ENCODE results near the gene LHFPL5. TPM values are rescaled to one million over a fixed set of nuclear protein-coding genes. Genes with fewer than 3 reads are reported as not detected.

The LHFPL5 gene
- total and polyA plus RNA-seq, 2 experiments from 2014 or later = not detected

DNA sequence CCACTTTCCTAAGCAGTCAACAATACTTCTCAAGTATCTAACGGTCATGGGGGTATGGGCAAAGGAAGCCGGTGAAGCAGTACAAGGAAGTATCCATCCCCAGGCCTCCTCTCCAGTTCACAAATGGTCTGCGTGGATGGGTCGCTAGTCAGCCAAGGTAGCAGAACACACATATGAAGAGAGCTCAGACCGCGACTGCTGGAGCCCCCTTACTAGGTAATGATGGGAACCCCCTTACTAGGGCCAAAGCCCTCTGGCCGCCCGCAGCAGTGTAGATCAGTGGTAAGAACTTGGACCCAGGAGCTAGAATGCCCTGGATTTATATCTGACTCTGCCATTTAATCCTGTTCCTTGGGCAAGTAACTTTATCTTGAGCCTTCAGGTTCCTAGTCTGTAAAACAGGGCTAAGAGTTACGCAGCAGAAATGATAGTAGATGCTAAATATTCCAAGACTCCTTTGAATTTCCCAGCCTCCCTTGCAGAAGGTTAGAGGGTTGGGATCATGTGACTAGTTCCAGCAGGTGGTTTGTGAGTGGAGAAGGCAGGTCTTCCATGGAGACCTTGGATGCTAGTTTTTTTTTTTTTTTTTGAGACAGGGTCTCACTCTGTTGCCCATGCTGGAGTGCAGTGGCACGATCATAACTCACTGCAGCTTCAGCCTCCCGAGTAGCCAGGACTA lies 30.9 kb upstream of the LHFPL5 start (continued):
- TF ChIP-seq, protein P1, sequence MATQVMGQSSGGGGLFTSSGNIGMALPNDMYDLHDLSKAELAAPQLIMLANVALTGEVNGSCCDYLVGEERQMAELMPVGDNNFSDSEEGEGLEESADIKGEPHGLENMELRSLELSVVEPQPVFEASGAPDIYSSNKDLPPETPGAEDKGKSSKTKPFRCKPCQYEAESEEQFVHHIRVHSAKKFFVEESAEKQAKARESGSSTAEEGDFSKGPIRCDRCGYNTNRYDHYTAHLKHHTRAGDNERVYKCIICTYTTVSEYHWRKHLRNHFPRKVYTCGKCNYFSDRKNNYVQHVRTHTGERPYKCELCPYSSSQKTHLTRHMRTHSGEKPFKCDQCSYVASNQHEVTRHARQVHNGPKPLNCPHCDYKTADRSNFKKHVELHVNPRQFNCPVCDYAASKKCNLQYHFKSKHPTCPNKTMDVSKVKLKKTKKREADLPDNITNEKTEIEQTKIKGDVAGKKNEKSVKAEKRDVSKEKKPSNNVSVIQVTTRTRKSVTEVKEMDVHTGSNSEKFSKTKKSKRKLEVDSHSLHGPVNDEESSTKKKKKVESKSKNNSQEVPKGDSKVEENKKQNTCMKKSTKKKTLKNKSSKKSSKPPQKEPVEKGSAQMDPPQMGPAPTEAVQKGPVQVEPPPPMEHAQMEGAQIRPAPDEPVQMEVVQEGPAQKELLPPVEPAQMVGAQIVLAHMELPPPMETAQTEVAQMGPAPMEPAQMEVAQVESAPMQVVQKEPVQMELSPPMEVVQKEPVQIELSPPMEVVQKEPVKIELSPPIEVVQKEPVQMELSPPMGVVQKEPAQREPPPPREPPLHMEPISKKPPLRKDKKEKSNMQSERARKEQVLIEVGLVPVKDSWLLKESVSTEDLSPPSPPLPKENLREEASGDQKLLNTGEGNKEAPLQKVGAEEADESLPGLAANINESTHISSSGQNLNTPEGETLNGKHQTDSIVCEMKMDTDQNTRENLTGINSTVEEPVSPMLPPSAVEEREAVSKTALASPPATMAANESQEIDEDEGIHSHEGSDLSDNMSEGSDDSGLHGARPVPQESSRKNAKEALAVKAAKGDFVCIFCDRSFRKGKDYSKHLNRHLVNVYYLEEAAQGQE (IDR thresholded peaks at IDR 0.05; ENCODE audit: unreplicated experiment) = no peak

DNA sequence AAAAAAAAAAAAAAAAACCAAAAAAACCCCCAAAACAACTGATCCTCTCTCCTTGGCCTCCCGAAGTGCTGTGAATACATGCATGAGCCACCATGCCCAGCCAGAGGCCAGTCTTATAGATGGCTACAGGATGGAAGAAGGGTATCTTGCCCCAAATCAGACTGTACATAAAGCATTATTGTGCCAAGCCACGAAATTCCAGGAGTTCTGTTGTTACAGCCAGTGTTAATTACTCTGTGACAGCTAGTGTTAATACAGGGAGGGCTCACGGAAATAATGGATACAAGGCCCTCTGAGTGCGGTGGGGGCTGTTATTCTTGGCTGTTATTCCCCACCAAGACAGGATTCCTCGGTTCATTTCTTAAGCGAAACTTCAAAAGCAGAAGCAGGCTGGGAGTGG lies 30.1 kb upstream of the LHFPL5 start:
- TF ChIP-seq EZH2 (IDR thresholded peaks at IDR 0.05; ENCODE audit: low read depth, unreplicated experiment) (no peak), NANOG (IDR thresholded peaks at IDR 0.05; ENCODE audit: borderline replicate concordance) (no peak), POLR2AphosphoS5 (IDR thresholded peaks at IDR 0.05; ENCODE audit: low read depth) (no peak)
- TF ChIP-seq, protein P1 (IDR thresholded peaks at IDR 0.05; ENCODE audit: unreplicated experiment) = no peak
- TF ChIP-seq, protein P2, sequence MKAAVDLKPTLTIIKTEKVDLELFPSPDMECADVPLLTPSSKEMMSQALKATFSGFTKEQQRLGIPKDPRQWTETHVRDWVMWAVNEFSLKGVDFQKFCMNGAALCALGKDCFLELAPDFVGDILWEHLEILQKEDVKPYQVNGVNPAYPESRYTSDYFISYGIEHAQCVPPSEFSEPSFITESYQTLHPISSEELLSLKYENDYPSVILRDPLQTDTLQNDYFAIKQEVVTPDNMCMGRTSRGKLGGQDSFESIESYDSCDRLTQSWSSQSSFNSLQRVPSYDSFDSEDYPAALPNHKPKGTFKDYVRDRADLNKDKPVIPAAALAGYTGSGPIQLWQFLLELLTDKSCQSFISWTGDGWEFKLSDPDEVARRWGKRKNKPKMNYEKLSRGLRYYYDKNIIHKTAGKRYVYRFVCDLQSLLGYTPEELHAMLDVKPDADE (IDR thresholded peaks at IDR 0.05) = no peak
- TF ChIP-seq, protein P3, sequence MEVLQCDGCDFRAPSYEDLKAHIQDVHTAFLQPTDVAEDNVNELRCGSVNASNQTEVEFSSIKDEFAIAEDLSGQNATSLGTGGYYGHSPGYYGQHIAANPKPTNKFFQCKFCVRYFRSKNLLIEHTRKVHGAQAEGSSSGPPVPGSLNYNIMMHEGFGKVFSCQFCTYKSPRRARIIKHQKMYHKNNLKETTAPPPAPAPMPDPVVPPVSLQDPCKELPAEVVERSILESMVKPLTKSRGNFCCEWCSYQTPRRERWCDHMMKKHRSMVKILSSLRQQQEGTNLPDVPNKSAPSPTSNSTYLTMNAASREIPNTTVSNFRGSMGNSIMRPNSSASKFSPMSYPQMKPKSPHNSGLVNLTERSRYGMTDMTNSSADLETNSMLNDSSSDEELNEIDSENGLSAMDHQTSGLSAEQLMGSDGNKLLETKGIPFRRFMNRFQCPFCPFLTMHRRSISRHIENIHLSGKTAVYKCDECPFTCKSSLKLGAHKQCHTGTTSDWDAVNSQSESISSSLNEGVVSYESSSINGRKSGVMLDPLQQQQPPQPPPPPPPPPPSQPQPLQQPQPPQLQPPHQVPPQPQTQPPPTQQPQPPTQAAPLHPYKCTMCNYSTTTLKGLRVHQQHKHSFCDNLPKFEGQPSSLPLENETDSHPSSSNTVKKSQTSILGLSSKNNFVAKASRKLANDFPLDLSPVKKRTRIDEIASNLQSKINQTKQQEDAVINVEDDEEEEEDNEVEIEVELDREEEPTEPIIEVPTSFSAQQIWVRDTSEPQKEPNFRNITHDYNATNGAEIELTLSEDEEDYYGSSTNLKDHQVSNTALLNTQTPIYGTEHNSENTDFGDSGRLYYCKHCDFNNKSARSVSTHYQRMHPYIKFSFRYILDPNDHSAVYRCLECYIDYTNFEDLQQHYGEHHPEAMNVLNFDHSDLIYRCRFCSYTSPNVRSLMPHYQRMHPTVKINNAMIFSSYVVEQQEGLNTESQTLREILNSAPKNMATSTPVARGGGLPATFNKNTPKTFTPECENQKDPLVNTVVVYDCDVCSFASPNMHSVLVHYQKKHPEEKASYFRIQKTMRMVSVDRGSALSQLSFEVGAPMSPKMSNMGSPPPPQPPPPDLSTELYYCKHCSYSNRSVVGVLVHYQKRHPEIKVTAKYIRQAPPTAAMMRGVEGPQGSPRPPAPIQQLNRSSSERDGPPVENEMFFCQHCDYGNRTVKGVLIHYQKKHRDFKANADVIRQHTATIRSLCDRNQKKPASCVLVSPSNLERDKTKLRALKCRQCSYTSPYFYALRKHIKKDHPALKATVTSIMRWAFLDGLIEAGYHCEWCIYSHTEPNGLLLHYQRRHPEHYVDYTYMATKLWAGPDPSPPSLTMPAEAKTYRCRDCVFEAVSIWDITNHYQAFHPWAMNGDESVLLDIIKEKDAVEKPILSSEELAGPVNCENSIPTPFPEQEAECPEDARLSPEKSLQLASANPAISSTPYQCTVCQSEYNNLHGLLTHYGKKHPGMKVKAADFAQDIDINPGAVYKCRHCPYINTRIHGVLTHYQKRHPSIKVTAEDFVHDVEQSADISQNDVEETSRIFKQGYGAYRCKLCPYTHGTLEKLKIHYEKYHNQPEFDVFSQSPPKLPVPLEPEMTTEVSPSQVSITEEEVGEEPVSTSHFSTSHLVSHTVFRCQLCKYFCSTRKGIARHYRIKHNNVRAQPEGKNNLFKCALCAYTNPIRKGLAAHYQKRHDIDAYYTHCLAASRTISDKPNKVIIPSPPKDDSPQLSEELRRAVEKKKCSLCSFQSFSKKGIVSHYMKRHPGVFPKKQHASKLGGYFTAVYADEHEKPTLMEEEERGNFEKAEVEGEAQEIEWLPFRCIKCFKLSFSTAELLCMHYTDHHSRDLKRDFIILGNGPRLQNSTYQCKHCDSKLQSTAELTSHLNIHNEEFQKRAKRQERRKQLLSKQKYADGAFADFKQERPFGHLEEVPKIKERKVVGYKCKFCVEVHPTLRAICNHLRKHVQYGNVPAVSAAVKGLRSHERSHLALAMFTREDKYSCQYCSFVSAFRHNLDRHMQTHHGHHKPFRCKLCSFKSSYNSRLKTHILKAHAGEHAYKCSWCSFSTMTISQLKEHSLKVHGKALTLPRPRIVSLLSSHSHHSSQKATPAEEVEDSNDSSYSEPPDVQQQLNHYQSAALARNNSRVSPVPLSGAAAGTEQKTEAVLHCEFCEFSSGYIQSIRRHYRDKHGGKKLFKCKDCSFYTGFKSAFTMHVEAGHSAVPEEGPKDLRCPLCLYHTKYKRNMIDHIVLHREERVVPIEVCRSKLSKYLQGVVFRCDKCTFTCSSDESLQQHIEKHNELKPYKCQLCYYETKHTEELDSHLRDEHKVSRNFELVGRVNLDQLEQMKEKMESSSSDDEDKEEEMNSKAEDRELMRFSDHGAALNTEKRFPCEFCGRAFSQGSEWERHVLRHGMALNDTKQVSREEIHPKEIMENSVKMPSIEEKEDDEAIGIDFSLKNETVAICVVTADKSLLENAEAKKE (CRISPR knock-in tag; IDR thresholded peaks at IDR 0.05) = no peak
- TF ChIP-seq, protein P4, sequence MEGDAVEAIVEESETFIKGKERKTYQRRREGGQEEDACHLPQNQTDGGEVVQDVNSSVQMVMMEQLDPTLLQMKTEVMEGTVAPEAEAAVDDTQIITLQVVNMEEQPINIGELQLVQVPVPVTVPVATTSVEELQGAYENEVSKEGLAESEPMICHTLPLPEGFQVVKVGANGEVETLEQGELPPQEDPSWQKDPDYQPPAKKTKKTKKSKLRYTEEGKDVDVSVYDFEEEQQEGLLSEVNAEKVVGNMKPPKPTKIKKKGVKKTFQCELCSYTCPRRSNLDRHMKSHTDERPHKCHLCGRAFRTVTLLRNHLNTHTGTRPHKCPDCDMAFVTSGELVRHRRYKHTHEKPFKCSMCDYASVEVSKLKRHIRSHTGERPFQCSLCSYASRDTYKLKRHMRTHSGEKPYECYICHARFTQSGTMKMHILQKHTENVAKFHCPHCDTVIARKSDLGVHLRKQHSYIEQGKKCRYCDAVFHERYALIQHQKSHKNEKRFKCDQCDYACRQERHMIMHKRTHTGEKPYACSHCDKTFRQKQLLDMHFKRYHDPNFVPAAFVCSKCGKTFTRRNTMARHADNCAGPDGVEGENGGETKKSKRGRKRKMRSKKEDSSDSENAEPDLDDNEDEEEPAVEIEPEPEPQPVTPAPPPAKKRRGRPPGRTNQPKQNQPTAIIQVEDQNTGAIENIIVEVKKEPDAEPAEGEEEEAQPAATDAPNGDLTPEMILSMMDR (conservative IDR thresholded peaks at IDR 0.05; ENCODE audit: low read depth in 2 of 2) = no peak
- Histone ChIP-seq H3K9me2 (ENCODE audit: insufficient read depth) (no peaks in the 10 kb centered on the region), H3K27me3 (ENCODE audit: insufficient read depth) (peaks cover 14% of the 10 kb centered on the region), H4K20me1 (replicated peaks; ENCODE audit: insufficient read depth) (no peaks in the 10 kb centered on the region), H2AFZ (no peak overlapping the region), H3K4me1 (ENCODE audit: insufficient read depth) (no peaks in the 10 kb centered on the region), H3K79me2 (replicated peaks; ENCODE audit: insufficient read depth) (no peaks in the 10 kb centered on the region), H3K27ac (ENCODE audit: low read depth) (no peak overlapping the region), H3K36me3 (ENCODE audit: insufficient read depth) (no peaks in the 10 kb centered on the region), H3F3A (replicated peaks; ENCODE audit: low read depth) (peaks cover 6% of the 10 kb centered on the region; the same call in 1 of the 2 replicates), H3K4me3 (no peak overlapping the region), H3K4me2 (no peak overlapping the region)
- H3K36me3 Mint-ChIP-seq (ENCODE audit: low read depth) = no peaks in the 10 kb centered on the region; the same call in 2 of the 3 replicates
- ATAC-seq = no peak
- H3K9me3 Mint-ChIP-seq = no peaks in the 10 kb centered on the region
- H3K27ac Mint-ChIP-seq = no peak overlapping the region
- H3K4me1 Mint-ChIP-seq = peaks cover 7% of the 10 kb centered on the region
- peaks cover 18% of the 10 kb centered on the region for H3K27me3 Mint-ChIP-seq (ENCODE audit: insufficient read depth, low read depth, poor library complexity)
- H3K4me3 Mint-ChIP-seq = no peak overlapping the region
- no peak for DNase-seq (ENCODE audit: low spot score)
